D721Med (cell line): ENCODE measurements around the gene SNX10.

Experiments
- DNase-seq: peaks from one replicate; pipeline ENCODE4 v3.0.0; 2011; ENCODE audit warnings: low spot score; ENCODE audit not compliant: insufficient read length
- FAIRE-seq: peaks from 2 replicates; lab custom pipeline; 2011; peaks lifted over from hg19 to GRCh38; lab: Jason Lieb, UNC
- TF ChIP-seq, protein P1 (sequence below): IDR thresholded peaks from 2 replicates; pipeline ENCODE4 v1.5.1; 2012; ENCODE audit warnings: mild to moderate bottlenecking, control low read depth; ENCODE audit not compliant: insufficient read depth; ENCODE audit errors: missing control alignments

The SNX10 gene

DNA sequence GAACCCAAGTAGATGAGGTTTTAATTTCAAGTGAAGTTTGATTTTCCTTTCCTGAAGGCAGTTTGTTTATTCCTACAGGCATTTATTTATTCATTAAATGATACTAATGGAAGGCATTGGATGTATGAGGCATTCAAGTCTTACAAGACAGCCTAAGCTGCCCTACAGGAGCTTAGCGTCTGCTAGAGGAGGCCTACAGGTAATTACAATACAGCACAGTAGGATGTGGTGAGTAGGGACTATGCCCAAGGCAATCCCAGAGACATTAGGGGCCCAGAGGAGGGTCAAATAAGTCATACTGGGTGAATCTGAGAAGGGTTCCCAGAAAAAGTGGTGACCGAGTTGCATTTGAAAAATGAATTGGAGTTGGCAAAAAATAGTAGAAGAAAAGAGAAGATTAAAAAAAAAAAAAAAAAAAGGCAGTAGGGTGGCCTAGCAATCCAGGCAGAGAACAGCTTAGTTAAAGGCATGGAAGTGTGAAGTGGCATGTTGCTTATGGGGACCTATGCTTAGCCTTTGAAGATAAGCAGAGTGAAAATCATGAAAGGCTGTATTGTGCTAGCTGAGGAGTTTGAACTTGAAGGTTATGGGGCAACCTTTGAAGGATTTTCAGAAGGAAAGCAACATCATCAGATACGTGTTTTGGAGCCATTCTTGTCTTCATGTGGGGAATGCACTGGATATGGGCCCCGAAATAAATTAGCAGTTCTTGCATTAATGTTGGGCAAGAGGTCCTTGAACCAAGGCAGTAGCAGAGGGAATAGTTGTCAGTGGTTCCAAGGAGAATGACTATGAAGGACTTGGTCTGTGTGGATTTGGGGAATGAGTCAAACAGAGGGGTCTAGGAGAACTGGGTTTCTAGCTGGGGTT is 65.5 kb downstream of the SNX10 start:
- TF ChIP-seq, protein P1, sequence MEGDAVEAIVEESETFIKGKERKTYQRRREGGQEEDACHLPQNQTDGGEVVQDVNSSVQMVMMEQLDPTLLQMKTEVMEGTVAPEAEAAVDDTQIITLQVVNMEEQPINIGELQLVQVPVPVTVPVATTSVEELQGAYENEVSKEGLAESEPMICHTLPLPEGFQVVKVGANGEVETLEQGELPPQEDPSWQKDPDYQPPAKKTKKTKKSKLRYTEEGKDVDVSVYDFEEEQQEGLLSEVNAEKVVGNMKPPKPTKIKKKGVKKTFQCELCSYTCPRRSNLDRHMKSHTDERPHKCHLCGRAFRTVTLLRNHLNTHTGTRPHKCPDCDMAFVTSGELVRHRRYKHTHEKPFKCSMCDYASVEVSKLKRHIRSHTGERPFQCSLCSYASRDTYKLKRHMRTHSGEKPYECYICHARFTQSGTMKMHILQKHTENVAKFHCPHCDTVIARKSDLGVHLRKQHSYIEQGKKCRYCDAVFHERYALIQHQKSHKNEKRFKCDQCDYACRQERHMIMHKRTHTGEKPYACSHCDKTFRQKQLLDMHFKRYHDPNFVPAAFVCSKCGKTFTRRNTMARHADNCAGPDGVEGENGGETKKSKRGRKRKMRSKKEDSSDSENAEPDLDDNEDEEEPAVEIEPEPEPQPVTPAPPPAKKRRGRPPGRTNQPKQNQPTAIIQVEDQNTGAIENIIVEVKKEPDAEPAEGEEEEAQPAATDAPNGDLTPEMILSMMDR: no peak
- DNase-seq: no peak
- no peak for FAIRE-seq

DNA sequence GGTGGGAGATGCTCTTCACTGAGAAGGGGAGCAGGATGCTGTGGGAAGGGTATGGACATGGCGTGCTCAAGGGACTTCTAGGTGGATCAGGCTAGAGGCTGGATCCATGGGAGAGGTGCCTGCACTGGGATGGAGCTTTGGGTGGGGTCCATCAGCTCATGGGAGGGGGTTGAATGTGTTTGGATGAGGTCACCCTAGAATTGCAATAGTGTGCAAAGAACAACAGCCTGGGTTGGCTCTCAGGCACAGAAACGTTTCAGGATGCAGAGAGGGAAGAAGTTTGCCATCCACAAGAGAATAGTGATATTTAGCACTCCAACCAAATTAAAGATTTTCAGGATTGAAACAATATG is 66.1 kb downstream of the SNX10 start:
- FAIRE-seq (no peak), DNase-seq (no peak)
- TF ChIP-seq, protein P1: no peak

DNA sequence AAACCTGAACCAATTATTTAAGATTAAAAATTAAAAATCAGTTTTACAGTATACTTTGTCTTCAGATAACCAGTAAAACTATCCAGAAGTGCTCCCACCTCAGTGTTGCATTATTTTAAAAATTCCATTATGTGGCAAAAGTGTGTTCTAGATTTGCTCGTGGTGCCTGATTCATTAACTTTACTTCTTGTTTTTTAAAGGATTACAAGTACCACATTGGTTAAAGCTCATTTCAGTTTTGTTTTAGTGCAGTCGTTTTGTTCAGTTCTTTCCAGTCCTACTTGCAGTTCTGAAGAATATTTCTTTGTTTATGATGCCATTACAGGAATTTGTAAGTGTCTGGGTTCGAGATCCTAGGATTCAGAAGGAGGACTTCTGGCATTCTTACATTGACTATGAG is 69.0 kb downstream of the SNX10 start:
- TF ChIP-seq, protein P1: no peak
- DNase-seq (no peak), FAIRE-seq (no peak)

DNA sequence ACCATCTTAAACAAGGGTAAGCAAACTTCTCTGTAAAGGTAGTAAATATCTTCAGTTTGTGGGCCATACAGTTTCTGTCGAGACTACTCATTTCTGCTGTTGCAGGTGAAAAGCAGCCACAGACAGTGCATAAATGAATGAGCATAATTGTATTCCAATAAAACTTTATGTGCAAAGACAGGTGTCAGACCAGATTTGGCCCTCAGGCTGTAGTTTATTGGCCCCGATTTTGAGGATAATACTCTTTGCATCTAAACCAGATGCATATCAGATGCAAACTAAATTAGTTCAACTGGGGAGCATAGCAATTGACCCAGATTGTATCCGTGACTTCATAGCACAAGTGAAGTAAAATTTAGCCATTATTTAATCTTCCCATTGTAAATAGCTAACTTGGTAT is 70.0 kb downstream of the SNX10 start:
- TF ChIP-seq, protein P1: no peak
- DNase-seq (no peak), FAIRE-seq (no peak)

DNA sequence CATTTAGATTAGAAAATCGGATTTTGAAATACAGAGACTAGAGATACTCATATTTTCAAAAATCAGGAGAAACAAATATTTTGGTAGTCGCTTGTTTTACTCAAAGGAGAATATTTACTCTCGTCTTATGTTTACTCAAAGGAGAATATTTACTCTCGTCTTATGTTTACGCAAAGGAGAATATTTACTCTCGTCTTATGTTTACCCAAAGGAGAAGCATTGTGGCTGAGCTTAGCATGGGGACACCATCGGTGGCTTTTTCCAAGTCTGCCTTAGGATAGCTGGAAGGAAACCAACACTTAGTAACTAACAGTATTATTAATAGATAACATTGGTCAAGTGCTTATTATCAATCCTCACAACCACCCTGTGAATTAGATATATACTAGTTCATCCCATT is 71.8 kb downstream of the SNX10 start:
- no peak for DNase-seq
- FAIRE-seq: no peak
- TF ChIP-seq, protein P1: no peak

DNA sequence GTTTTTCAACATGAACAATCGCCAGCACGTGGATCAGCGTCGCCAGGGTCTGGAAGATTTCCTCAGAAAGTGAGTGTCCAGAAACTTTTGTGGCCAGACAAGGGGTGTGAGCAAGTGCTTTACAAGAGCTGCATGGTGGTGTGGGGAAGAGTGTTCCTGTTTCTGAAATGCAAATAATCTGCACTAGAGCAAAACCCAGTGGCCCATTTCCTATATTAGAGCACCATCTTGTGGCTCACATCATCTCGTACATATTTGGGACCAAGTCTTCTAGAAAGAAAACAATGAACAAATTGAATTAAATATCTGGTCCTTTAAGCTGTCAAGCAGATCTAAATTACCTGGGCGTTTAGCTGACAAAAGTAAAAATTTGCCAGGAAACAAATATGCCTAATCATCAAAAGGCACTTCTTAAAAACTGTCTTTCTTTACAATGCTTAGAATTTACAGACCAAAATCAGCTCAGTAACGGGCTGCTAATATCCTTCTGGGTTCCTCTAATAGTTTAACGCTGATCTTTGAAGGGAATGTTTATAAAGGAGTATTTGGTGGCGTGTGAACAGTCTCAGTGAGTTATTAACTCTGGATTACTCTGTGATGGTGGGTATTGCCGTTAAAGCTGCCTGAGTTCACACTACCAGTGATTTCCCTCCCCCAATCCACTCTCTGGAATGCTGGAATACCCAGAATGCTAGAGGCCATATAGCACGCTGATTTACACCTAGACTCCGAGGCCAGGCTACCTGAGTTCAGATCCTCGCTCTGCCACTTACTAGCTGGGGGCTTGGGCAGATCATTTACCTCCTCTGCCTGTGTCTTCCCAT is 73.6 kb downstream of the SNX10 start:
- TF ChIP-seq, protein P1: peak; percentile 91
- DNase-seq: no peak
- FAIRE-seq: no peak
